GM12872 (cell line): Measurements from ENCODE around the gene RAD9B.

Experiments
- TF ChIP-seq, protein P1 (sequence below): IDR thresholded peaks from 3 replicates; pipeline ENCODE4 v1.5.1; 2011; ENCODE audit warnings: low read depth, mild to moderate bottlenecking, low read length, moderate library complexity; ENCODE audit not compliant: insufficient read depth

RAD9B gene

DNA sequence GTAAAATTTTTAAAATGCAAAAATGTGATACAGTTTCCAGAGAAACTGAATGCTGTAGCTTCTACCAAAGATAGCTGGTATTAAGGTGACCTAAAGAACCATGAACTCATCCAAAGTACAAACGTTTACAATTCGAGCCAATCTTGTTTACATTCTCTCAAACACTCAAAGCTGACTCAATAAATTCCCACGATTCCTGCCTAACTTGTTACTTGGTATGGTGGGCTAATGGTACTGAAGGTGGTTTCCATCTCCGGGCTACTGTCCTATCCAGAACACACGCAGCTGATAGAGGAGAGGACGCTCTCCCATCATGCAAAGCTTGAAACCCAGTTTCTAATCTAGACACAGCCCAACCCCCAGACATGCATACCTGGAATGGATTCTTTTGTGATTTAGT lies 31.5 kb downstream of the RAD9B start:
- TF ChIP-seq, protein P1, sequence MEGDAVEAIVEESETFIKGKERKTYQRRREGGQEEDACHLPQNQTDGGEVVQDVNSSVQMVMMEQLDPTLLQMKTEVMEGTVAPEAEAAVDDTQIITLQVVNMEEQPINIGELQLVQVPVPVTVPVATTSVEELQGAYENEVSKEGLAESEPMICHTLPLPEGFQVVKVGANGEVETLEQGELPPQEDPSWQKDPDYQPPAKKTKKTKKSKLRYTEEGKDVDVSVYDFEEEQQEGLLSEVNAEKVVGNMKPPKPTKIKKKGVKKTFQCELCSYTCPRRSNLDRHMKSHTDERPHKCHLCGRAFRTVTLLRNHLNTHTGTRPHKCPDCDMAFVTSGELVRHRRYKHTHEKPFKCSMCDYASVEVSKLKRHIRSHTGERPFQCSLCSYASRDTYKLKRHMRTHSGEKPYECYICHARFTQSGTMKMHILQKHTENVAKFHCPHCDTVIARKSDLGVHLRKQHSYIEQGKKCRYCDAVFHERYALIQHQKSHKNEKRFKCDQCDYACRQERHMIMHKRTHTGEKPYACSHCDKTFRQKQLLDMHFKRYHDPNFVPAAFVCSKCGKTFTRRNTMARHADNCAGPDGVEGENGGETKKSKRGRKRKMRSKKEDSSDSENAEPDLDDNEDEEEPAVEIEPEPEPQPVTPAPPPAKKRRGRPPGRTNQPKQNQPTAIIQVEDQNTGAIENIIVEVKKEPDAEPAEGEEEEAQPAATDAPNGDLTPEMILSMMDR, result no peak

DNA sequence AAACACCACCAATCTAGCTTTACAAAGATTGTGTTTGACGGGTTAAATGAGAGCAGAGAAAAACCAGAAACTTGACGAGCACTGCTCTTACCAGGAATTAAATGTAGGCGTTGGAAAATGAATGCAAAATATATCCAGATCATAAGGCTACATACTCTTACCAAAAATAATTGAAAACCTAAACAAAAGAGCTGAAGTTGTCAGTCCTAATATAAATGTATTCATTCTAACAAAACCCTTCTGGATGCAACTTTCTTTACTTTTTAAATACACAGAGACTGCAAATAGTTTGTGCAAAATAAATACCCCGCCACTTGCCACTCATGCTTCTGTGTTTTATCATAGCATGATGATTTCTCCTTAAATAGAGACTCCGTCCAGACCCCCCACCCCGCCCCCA lies 32.7 kb downstream of the RAD9B start:
- TF ChIP-seq, protein P1, result no peak

DNA sequence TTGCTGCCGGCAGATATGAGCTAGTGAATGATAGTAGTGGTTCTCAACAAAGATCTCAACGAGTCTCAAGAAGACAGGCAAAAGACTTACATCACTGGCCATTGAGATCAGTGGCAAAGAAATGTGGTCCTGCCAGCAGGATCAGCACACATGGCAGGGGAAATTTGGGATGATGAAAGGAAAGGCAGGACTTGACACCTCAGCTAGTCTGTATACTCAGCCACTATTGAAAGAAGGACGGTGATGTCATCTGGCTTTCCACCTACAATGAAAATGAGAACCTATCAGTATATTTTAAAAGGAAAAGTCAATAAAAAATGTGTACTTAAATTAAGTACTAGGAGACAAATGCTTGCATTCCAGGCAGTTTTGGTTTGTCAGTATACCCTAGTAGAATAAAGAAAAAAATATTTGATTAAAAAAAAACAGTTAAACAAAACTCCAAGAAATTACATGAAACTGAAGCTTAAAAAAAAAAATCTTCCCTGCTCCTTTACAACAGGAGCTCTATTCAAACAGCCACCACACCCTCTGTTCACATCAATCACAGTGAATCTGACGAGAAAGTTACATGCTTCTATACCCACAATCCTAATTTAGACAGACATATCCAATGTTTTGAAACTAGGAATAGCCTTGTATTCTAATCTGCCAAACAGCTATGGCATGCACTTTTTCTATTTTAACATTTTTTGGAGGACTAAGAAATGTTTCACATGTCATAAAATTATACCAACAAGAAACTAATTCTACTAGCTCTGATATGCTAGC lies 34.9 kb downstream of the RAD9B start:
- TF ChIP-seq, protein P1, result no peak

DNA sequence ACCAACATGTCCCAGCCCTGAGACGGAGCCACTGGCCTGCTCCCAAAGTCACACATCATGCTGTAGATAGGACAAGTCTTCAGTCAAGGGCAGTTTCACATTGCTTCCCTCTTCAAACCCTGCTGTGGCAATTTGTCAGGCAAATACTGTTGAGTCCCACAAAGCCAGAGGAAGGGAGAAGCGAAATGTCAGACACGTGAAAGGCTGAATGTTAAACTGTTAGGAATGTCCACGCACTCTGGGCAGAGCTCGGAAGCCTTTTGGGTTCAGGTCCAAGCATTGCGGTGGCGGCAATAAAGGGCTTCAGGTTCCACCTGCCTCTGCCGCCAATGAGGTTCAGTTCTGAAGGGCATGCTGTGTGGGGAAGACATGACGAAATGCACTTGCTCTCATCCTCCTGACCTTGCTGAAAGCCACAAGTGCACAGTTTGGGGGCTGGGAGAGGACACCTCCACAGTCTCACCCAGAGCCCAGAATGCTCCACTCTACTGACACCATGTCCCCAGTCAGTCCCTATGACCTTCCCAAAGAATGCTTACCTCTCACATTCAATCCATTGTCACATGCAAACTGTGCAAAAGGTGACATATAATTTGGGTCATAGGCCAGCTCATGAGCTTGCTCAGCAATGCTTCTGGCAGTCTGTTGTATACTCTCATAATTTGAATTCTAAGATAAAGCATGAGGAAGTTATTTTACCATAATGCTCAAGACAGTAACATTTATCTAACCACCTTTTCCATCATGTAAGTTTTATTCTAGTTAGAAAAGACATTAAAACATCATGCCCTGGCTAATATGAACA lies 35.7 kb downstream of the RAD9B start:
- TF ChIP-seq, protein P1, result no peak

DNA sequence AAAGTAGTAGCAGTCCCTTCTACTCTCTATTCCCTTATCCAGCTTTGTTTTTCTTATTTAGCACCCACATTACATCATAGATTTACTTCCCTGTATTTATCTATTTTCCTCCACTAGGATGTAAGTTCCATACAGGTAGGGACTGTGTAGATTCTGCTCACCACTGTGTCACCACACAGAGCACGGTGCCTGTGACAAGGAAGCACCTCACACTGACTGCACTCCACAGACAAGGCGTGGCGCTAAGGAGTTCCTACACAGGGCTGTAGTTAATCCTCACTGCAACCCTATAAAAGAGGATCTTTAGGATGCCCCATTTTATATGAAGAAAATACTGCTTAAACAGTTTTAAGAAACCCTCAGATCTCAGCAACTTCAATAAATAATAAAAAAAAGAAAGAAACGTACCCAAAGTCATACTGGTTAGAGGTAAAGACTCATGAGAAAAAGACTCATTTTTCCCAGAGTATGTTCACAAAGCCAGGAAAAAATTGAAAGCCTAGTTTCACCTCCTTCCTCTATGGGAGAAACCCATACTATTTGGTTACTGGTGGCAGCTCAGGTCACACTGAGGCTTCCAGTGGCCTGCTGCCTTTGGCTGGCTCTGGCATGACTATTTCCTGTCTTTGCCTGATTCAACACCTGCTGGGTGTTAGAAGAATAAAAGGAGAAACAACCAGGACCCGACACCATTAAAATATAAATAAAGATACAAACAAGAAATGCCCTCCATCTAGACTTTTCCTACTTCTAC lies 36.9 kb downstream of the RAD9B start:
- TF ChIP-seq, protein P1, result no peak

DNA sequence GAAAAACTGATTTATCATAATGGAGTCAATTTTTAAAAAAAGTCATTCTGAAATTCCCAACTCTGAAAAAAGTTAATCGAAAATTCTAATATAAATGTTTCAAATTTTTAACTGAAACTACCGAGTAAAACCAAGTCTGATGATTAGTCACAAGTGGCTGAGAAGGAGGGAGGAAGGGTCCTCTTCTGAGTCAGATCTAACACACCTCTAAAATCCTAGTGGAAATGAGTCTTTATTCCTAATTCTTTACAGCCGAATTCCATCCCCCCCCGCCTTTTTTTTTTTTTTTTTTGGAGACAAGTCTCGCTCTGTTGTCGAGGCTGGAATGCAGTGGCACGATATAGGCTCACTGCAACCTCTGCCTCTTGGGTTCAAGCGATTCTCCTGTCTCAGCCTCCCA lies 37.9 kb downstream of the RAD9B start:
- TF ChIP-seq, protein P1, result no peak
